Endothelial cell of hepatic sinusoid (primary cell): ENCODE data around the gene C12orf42.
"Not testable (repeated sequence)": the region's sequence is repeated elsewhere in the genome, so short reads cannot be mapped to it uniquely, and the experiment has no call there.

Experiments used
- in situ Hi-C: cut with HindIII; loops from 2 replicates; pipeline ENCODE4 v1.10.0; 2017; ENCODE audit warnings: low sequenced_read_pairs

The C12orf42 gene

GRCh38 chr12:103498990-103499389 is 3.2 kb upstream of the C12orf42 start:
- in situ Hi-C loops, result no loop called here

GRCh38 chr12:103494734-103495468 is 867 bp downstream of the C12orf42 start:
- in situ Hi-C loops, result no loop called here

DNA sequence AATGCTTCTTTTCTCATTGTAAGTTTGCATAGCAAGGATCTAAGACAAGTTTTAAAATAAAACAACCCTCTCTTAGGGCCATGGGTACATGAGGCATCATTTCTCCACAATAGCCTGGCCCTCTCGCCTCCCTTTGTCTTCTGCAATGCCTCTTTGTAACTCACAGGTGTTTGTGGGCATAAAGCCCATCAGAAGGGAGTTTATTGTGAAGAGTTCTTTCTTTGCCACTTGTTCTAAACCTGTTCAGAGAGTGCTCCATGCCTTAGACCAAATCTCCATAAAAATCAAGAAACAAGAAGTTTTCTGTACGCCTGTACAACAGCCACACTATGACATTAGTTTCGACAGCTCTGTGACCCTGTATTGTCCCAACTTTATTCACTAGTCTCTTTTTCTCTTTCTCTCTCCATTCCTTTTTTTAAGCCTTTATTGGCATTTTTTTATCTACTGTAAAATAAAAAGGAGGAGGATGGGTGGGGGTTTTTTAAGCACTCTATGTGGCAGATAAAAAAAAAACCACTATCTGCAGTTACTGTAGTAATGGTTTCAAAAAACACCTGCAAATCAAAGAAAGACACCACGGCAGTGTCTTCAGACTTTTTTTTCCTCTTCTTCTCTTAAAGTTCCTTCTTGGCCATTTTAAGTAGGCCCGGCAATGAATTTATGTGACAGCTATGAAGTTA is 1.6 kb downstream of the C12orf42 start:
- in situ Hi-C loops, result no loop called here

GRCh38 chr12:103493199-103493598 is 2.6 kb downstream of the C12orf42 start:
- in situ Hi-C loops, result no loop called here

- in situ Hi-C loops, result no loop called here
These were observed 13.4 kb downstream of the C12orf42 start for GRCh38 chr12:103482365-103482764.

- in situ Hi-C loops, result no loop called here
These were observed 20.7 kb downstream of the C12orf42 start for GRCh38 chr12:103475073-103475472.

DNA sequence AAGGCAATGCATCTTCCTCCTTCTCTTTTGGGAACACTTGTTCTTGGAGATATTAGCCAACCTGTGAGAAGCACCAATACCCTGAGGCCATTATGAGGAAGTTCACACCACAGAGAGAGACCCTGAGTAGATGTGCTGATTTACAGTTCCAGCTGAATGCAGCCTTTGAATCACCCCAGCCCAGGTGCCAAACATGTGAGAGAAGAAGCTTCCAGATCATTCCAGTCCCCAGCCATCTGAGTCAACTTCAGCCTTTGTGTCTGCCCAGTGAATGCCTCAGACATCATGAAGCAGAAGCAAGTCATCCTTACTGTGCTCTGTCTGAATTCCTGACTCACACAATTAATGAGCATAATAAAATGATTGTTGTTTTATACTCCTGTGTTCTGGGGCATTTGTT is 25.1 kb downstream of the C12orf42 start:
- in situ Hi-C loops, result no loop called here

DNA sequence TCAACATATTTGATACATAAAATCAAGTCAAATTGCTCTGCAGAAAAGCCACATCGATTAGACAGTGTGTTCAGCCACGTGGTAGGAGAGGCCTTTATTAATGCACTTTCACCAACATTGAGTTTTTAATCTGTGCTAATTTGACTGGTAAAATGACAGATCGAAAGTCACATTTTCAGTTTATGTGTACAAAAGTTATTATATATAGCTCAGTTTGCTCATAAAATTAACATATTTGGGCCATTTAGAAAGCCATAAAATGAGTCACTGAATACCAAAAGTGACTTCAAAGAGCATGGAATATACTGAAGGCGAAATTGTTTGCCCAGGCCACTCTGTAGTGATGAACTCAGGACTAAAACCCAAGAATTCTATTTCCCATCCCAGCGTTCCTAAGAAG is 26.0 kb downstream of the C12orf42 start:
- in situ Hi-C loops, result no loop called here

DNA sequence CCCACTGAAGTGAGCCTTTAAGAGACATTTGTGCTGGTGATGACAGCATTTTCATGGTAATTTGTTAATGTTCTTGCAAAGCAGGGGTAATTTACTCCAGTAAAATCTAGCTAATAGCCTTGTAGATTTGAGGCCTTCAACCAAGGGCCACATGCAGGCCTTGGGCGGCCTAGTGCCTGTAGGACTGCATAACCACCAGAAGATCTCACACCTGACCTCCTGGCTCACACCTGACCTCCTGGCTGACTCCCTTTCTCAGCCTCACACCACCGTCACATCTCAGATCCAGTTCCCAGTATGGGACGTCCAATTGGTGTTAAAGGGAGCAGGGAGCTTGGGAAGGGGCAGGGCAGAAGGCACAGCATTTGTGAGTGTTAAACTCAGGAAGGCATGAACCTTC is 26.9 kb downstream of the C12orf42 start:
- in situ Hi-C loops, result no loop called here

GRCh38 chr12:103462675-103463074 is 33.1 kb downstream of the C12orf42 start:
- in situ Hi-C loops, result no loop called here

DNA sequence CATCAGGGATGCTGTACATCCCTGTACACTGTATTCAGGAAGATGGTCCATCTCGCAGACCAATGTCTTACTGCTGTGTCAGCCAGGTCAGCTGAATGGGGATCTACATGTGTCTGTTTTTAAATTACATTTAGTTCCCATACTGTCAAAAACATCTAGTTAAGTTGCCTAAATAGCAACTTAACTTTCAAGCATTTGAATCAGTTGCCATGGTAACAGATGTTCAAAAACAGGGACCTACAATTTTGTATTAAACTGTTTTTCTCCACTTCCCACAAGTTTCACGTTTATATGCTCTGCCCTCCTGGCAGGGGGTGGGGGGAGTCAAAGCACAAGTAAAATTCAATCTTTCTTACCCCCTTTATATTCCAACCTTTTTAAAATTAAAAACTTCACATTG is 38.3 kb downstream of the C12orf42 start:
- in situ Hi-C loops, result loop anchor here (5.0 kb wide), 1 partner anchor 70 kb away; no protein-coding TSS in a partner anchor

DNA sequence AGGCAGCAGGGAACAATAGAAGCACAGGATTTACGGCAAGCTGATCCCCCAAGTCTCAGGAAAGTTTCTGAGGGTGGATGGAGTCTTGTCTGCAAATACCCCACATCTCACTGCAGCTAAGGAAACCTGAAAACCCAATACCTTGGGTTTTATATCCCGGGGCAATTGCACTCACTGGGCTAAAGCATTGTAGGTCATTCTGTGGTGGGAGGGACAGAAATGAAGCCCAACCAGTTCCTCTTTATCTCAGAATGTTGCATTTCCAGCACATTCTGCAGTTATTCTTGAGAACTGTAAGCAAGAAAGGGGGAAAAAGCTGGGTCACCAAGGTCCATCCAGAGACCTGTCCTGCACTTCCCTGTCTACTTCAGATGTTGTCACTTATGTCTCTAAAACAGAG is 39.8 kb downstream of the C12orf42 start:
- in situ Hi-C loops, result loop anchor here (5.0 kb wide), 1 partner anchor 71 kb away; no protein-coding TSS in a partner anchor

DNA sequence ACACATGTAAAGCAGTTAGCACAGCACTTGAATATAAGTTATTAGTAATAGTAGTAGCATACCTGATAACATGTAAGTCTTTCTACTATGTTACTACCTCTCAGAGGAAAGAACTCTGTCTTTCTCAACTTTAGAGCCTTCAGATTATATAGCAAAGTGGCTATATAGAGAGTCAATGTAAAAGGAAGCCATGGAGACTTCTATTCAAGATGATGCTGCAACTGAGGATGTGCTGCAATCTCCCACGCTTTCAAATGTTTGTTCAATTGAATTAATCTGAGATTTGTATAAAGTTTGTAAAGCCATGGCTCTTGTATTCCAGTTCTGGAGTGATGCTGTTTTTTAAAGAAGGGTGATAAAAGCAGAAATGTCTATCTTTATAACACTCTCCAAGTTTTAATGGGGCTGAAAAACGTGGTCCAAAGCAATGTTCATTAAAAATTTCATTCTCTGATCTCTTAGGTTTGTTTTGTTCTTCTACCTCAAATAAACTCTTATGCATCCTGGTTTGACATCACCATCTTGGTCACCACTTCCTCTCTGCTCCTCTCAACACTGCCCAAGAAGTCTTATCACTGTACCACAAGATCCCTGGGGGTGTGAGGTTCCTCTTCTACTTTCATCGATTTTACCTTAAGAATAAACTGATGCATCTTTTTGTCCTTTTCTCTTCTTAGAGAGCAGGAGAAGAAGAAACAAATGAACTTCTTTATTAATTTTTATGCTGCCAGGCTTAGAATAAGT is 40.6 kb downstream of the C12orf42 start:
- in situ Hi-C loops, result loop anchor here (5.0 kb wide), 1 partner anchor 72 kb away; no protein-coding TSS in a partner anchor

GRCh38 chr12:103444983-103445382 is 50.8 kb downstream of the C12orf42 start:
- in situ Hi-C loops, result no loop called here

DNA sequence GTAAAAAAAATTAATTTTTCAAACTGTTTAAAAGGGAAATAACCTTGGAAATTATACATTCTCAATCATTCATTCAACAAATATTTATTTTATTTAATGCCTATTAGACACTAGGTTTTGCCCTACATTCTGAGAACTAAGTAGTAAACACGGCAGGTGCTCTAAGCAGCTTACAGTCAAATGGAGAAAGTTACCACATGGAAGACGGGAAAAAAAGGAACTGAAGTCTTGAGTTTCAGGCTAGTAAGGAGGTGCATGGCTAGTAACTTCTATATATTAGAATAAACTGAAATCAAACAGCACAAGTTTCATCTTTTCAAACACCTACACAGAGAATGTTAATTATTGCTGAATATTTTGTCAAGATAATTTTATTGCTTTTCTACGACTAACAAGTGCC is 52.9 kb downstream of the C12orf42 start:
- in situ Hi-C loops, result no loop called here

GRCh38 chr12:103442182-103442555 is 53.6 kb downstream of the C12orf42 start:
- in situ Hi-C loops, result no loop called here

- in situ Hi-C loops, result no loop called here
These were observed 54.2 kb downstream of the C12orf42 start for GRCh38 chr12:103441437-103442181.

DNA sequence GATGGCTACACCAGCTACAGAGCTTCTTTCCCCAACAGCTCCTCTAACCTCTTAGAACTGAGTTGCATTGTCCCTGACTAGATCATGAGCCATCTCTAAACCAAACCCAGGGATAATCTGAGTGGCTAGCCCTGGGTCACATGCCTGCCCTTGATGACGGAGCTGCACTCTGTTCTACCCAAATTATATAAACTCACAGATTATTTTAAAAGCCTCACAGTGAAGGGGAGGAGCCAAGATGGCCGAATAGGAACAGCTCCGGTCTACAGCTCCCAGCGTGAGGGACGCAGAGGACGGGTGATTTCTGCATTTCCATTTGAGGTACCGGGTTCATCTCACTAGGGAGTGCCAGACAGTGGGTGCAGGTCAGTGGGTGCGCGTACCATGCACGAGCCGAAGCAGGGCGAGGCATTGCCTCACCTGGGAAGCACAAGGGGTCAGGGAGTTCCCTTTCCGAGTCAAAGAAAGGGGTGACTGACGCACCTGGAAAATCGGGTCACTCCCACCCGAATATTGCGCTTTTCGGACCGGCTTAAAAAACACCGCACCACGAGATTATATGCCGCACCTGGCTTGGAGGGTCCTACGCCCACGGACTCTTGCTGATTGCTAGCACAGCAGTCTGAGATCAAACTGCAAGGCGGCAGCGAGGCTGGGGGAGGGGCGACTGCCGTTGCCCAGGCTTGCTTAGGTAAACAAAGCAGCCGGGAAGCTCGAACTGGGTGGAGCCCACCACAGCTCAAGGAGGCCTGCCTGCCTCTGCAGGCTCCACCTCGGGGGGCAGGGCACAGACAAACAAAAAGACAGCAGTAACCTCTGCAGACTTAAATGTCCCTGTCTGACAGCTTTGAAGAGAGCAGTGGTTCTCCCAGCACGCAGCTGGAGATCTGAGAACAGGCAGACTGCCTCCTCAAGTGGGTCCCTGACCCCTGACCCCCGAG is 61.3 kb downstream of the C12orf42 start:
- in situ Hi-C loops, result not testable (repeated sequence)

- in situ Hi-C loops, result no loop called here
These were observed 63.8 kb downstream of the C12orf42 start for GRCh38 chr12:103431950-103432349.

- in situ Hi-C loops, result no loop called here
These were observed 64.4 kb downstream of the C12orf42 start for GRCh38 chr12:103431387-103431786.
